Bone marrow (tissue), 2 donors: ENCODE data around the gene KLHL30.

ENCODE experiments used
- DNase-seq, 2 donors: peaks; one replicate each; lab custom pipeline; 2025; lab: John Stamatoyannopoulos, UW

Gene KLHL30

DNA sequence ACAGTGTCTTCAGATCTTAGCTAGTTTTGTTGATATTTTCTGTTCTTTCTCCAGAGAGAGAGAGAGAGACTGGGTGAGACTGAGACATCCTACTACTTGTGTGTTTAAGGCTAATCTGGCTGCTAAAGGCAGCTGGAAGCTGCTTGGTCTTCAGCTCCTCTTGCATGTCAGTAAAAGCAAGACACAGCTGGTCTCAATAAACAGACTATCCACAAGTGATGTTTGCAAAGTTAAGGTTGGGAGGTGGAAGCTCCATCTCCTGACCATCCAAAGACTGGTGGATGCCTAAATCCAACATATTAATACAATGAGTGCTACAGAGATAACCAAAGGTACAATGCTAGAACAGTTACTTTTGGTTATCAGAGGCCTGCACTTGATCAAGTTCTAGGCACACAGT, 38.1 kb downstream of the KLHL30 start:
- no peak for DNase-seq

DNA sequence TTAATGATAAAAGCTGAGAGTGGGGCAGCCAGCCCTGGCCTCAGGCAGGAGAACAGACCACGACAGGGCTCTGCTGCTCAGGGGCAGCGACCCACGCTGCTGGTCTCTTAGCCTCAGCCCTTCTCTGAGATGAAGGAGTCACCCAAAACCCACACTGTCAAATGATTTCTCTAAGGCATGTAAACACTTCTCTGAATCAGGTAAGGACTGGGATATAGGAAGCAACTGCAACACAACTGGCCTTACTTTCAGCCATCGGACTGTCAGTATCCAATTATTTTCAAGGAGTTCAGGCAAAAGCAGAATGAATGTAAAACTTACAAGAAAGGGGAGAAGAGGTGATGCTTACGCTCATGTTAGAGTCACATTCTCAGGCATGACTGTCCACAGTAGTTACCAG, 42.1 kb downstream of the KLHL30 start:
- no peak for DNase-seq

DNA sequence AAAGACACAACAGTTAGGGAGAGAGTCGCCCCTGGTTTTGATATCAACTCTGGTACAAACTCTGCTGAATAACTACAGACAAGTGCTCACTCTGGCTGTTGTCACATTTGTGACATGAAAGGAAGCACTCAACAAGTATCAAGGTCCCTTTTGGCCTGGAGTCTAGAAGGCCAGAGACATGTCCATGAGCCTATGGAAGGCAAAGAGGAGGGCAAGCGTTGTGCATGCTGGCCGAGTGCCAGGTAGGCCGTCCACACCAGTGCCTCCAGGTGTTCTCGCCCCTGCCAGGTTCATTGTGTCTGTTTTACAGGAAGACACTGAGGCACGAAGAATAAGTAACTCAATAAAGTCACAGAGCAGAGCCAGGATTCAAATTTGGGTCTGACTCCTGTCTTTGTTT, 43.9 kb downstream of the KLHL30 start:
- no peak for DNase-seq

DNA sequence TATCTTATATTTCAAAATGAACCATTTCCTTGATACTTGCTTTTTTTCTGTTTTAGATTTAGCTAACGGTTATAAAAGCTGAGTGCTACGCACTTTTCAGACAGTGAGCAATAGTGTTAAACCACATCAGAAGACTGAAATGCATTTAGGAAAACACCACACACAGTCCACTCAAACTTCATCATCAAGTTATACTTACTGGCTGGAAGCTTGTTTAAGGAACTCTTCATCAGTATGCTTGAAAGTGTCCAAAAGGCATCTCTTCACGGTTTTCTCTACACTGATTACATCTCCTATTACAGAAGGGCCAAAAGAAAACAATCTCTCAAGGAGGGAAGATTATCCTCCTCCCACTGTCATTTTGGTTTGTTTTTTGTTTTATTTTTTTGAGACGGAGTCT, 45.4 kb downstream of the KLHL30 start:
- DNase-seq: no peak

DNA sequence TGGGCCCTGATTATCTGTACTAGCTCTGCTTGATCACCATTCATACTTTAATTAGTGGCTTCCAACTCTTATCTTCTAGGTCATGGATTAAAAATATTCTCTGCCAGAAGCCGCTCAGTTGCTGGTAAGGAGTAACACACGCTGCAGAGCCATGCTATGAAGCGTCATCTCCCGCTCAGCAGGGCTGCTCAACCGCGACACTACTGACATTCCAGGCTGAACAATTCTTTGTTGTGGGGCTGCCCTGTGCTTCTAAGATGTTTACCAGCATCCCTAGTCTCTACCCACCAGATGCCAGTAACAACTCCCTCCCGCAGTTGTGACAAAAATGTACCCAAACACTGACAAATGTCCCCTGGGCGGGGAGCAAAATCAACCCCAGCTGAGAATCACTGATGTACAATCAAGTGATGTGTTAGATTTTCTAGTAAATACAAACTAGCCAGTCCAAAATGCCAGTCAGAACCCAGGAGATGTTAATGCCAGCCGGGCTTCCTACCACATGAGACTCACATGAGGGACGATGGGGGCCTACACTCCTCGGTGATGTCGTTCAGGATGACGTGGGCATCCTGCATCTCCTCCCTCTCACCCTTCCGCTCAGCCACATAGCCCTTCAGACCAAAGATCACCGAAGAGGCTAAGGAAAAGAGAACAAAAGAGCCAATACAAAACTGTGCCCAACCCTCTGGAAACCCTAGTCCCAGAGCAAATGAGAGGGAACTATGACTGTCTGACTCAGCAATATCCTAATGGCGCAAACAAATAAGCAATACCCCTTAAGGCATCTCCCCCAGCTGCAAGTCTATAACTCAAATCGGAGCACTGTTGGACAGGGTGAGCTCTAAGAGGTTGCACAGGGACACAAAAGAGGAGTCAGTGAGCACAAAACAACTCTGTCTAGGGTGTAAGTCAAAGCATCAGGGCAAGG, 49.4 kb downstream of the KLHL30 start:
- no peak for DNase-seq

DNA sequence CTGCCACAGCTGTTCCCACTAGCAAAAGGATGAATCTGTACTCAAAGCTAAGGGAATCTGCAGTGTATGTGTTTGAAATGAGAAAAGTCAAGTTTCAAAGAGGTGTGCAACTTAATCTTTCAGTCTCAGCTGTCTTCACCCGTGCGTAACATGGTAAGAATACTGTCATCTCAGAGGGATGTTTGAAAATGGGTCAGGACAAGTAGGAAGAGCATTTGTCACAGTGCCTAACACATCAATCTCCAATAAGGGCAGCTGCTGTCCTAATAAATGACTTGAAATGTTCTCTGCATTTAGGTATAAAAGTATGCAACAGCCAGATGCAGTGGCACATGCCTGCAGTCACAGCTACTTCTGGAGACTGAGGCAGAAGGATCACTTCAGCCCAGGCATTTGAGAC, 52.0 kb downstream of the KLHL30 start:
- no peak for DNase-seq
